Non-pigmented ciliary epithelial cell (primary cell): Measurements from ENCODE around the gene DTX3.
"Not testable (repeated sequence)": the region's sequence is repeated elsewhere in the genome, so short reads cannot be mapped to it uniquely, and the experiment has no call there.

Experiments used
- DNase-seq: peaks from one replicate; pipeline ENCODE4 v3.0.0-alpha.2; 2010; ENCODE audit warnings: low read depth

The DTX3 gene

GRCh38 chr12:57604454-57604991 lies at the start of gene DTX3:
DTX3 (plus strand) TSS chr12:57604824; CDS start chr12:57606518, 1,694 bp downstream.
- DNase-seq = no peak

DNA sequence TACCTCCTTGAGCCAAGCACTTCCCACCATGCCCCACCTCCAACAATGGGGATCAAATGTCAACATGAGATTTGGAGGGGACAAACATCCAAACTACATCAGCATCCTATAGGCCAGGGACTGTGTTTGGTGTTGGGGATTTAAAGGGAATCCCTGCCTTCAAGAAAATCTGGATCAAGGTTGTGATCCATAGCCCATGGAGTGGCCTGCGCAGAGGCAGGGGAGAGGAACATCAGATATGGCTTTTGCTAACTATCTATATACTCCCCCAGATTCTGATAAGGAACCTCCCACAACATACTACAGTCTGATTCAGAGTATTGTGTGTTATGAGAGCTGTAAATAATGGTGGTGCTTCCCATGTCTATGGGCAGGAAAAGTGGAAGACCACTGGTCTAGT lies 49.7 kb upstream of the DTX3 start:
- DNase-seq = no peak

GRCh38 chr12:57558864-57559263 lies 45.8 kb upstream of the DTX3 start:
- no peak for DNase-seq

DNA sequence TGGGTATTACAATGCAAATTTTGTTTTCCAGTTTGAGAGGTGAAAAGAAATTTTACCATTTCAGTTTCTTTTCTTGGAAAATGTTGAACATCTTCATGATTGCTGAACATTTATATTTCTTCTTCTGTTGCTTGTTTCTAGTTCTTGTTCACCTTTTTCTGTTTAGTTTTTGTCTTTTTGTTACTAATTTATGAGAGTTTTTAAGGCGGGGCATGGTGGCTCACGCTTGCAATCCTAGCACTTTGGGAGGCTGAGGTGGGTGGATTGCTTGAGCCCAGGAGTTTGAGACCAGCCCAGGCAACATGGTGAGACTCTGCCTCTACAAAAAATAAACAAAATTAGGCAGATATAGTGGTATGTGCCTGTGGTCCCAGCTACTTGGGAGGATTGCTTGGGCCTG lies 44.1 kb upstream of the DTX3 start:
- DNase-seq = no peak

GRCh38 chr12:57561117-57561516 lies 43.5 kb upstream of the DTX3 start:
- DNase-seq = not testable (repeated sequence)

GRCh38 chr12:57563358-57563757 lies 41.3 kb upstream of the DTX3 start:
- no peak for DNase-seq

GRCh38 chr12:57564178-57564740 lies 40.4 kb upstream of the DTX3 start:
- no peak for DNase-seq

GRCh38 chr12:57568838-57569237 lies 35.8 kb upstream of the DTX3 start:
- DNase-seq = no peak

- DNase-seq = no peak
Measured at GRCh38 chr12:57569858-57570257, 34.8 kb upstream of the DTX3 start.

DNA sequence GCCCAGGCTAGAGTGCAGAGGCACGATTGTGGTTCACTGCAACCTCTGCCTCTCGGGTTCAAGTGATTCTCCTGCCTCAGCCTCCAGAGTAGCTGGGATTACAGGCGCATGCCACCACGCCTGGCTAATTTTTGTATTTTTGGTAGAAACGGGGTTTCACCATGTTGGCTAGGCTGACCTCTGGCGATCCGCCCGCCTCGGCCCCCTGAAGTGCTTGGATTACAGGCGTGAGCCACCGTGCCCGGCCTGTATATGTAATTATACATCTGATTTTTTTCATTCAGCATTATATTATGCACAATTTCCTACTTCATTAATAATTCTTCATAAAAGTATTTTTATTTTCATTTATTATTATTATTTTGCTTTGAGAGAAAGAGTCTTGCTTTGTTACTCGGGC lies 34.2 kb upstream of the DTX3 start:
- DNase-seq = not testable (repeated sequence)

- no peak for DNase-seq
Measured at GRCh38 chr12:57571926-57572762, 32.5 kb upstream of the DTX3 start.

DNA sequence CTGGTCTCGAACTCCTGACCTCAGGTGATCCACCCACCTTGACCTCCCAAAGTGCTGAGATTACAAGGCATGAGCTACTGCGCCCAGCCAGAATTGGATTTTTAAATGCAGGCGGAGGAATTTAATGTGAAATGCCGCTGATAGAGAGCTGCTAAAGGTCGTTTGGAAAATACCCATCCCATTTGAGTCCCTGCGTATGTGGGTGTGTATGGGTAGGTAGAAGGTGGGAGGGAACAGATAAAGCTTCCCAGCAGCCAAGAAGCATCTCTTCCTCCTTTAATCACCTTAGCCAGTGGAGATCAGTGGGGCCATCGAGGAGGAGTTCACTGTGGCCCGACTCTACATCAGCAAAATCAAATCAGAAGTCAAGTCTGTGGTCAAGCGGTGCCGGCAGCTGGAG lies 29.8 kb upstream of the DTX3 start:
- DNase-seq = no peak

DNA sequence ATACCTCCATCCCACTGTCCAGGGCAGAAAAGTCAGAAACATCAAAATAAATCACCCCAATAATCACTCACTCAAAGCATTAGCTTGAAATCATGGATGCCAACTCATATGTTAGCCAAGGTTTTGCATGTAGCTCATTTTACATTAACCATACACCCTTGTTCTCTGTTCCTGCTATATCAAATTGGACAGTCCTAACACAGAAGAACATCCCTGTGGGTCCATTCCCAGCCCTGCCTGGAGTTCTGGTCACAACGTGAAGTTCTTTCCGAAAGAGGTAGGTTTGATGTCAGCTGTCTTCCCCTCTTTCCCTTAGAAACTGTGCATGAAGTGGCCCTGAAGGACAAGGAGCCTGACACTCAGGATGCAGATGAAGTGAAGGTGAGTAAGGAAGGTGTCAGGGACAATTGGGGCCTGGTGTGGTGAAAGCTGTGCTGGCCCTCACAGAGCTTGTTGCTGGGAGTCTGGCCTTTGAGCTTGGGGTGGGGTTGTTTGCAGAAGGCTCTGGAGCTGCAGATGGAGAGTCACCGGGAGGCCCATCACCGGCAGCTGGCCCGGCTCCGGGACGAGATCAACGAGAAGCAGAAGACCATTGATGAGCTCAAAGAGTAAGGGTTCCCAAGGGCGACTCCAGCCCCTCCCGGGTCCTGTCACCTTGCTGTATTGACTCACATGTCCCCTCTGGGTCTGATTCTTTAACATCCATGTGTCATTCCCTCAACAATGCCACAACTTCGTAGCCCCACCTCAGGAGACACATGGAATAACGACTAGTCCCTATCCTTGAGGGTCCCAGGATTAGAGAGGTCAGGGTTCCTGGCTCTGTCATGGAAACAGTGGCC lies 28.6 kb upstream of the DTX3 start:
- no peak for DNase-seq

DNA sequence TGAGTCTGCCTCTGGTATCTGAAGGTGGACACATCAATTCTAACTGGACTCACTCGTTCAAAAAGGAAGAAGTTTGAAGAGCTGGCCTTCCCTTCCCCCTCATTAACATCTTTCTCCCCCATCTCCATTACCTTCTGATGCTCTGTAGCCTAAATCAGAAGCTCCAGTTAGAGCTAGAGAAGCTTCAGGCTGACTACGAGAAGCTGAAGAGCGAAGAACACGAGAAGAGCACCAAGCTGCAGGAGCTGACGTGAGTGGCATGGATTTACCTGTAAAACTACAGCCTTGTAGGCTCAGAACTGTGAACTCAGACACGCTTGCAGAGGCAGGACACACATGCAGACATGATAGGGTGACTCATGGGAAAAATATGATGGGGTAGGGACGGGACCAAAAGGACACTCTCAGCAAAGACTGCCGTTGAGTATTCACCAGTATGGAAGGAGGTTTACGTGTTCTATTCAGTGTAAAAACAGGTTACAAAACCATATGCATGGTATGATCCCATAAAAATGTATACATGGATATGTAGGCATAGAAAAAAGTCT lies 27.9 kb upstream of the DTX3 start:
- no peak for DNase-seq

- no peak for DNase-seq
Measured at GRCh38 chr12:57577981-57578758, 26.5 kb upstream of the DTX3 start.

GRCh38 chr12:57579011-57579410 lies 25.6 kb upstream of the DTX3 start:
- DNase-seq = no peak

DNA sequence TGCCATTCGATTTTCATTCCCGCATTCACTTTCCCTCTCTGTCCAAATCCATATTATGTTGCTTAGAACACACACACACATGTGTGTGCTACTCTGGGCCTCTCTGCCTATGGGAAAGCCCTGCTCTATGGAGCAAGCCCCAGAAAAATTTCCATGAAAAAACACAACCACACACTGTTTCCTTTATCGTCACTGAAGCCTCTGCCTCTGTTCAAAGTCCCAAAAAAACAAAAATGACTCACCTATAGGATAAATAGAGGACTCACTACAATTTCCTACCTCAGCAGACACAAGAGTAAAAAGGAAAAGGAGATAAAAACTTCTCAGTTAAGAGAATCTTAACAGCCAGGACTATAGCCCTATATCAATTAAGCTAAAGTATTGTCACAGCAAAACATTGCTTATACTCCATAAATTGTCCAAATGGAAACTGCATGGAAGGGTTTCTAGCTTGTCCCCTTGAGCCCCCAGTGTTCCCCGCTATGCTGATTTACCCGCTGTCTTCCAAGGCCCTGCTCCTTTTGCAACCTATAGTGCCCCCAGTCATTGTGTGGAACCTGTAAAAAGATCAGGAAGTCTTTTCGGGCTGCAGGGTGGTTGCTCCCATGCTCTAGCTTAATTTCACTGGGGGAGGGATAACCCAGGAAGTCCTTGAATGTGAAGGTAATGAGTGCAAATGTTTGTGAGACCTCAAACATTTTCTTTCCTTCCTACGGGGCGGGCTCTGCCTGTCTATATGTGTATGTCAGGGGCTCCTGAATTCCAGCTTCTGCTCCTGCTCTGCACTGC lies 24.8 kb upstream of the DTX3 start:
- no peak for DNase-seq

DNA sequence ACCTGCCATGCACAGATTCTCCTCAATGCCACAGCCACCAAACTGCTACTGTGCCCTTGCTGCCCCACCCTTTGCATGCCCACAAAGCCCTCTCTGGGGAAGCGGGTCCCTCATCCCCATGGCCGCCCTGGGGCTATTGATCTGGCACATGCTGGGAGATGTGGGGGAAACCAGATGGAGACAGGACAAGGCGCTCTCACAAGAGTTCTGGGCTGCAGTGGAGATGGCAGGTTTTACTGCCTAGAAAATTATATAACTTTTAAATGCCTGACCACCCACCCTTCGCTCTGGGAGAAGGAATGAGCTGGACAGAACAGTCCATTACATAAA lies 24.2 kb upstream of the DTX3 start:
- no peak for DNase-seq

DNA sequence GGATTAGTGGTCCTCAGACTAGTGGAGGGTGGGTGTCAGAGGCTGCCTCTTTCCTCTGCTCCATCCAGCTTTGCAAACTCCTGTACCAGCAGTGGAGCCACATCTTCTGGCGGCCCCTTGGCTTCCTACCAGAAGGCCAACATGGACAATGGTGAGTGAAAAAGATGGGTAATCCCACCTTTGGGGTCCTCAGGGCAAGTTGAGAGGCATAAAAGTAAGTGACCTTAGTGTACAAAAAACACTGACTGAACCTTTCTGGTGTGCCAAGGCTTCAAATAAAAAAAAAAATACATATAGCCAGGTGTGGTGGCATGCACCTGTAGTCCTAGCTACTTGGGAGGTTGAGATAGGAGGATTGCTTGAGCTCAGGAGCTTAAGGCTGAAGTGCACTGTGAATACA lies 22.8 kb upstream of the DTX3 start:
- no peak for DNase-seq

- DNase-seq = no peak
Measured at GRCh38 chr12:57582440-57582839, 22.2 kb upstream of the DTX3 start.
